Stimulated activated CD8-positive, alpha-beta memory T cell treated with anti-CD3 and anti-CD28 coated beads, Interleukin-4, amount 100 ng/mL, for 24 hours (primary cell): ENCODE data around the gene SOS2.
"Not testable (repeated sequence)": the region's sequence is repeated elsewhere in the genome, so short reads cannot be mapped to it uniquely, and the experiment has no call there.

Experiments used
- DNase-seq: peaks from one replicate; pipeline ENCODE4 v3.0.0-alpha.2; 2020; ENCODE audit warnings: low read depth

Gene SOS2

DNA sequence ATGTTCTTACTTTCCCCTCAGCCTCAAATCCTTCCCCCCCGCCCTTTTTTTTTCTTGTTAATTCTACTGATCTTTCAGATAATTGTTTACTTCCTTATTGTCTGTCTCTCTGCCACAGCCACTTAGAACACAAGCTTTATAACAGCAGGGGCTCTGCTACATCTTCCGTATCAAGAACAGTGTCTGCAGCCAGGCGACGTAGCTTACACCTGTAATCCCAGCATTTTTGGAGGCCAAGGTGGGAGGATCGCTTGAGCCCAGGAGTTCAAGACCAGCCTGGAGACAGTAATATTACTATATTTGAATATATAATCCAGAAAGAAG is 5.4 kb downstream of the SOS2 start:
- no peak for DNase-seq

DNA sequence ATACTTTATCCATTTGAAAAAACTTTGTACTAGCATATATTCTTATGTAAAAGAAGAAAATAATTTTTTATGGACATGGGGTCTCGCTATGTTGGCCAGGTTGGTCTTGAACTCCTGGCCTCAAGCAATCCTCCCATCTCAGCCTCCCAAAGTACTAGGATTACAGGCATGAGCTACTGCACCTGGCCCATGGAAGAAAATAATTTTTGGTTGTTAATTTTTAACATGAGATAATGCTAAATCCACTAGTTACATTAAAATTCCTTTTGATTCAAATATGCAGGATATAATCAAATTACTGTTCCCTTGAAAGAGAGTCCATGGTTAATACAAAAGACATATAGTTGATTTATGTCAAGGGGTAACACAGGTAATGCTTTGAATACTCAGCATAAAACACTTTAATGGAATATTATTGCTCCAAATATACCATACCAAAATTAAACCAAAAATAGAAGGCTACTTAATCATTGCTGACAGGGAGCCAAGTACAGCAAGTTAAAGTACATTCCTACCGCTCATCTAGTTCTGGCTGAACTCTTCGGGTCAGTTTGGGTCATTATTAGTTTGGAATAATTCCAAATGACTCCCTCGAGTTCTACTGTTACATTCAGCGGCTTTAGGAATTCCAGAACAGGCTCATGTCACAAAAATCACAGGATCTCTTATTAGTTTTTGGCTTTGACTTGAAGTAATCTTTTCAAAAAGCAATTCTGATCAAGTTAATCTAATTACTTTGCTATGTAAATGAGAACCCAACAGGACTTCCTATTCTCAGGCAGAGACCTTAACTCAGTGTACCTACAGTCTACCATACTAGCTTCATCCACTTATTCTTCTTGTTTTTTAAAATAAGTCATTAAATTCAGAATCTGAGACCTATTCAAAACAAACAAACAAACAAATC is 6.1 kb downstream of the SOS2 start:
- no peak for DNase-seq

GRCh38 chr14:50222055-50222613 is 9.2 kb downstream of the SOS2 start:
- no peak for DNase-seq

- no peak for DNase-seq
These were observed 12.9 kb downstream of the SOS2 start for GRCh38 chr14:50218501-50218900.

DNA sequence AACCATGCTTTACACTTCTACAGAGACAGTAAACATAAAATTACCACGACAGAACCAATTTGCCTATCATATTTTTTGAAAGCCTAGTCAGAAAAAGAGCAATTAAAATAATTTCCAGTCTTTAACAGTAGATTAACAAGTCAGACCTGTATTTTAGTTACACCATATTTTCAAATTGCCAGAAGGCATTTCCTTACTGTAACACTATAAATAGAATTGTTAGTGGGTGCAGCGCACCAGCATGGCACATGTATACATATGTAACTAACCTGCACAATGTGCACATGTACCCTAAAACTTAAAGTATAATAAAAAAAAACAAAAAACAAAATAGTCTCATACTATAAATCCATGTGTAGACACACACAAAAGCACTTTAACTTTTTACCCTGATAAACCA is 16.0 kb downstream of the SOS2 start:
- no peak for DNase-seq

DNA sequence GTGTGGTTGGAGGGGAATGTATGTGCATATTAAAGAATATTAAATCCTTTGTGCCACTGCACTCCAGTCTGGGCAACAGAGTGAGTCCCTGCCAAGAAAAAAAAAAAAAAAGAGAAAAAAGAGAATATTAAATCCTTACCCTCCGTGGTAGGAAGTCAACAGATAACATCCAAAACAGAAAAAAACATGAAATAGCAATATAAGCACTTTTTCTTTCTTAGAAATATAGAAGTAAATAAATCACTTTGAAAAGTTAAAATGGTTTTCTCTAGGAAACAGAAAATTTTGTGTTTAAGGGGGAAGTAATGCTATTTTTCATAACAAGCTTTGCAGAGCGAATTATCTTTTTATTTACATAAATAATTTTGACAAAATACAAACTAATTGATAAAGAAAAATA is 17.6 kb downstream of the SOS2 start:
- no peak for DNase-seq

- DNase-seq = no peak
These were observed 18.7 kb downstream of the SOS2 start for GRCh38 chr14:50212726-50213125.

DNA sequence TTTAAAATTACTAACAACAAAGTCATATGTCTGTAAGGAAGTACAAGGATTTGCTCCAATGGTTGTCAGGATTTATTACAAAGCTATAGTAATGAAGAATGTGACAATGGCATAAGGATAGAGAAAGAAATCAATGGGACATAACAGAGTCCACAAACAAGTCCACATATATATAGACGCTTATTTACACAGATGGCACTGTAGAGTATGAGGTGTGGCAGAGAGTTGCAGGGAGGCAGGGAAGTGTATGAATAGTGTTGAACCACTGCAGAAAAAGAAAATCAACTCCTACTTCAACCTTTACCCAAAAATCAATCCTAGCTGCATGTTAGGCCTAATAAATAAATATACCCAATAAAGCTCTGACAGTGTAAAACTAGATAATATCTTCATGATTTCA is 21.3 kb downstream of the SOS2 start:
- no peak for DNase-seq

GRCh38 chr14:50198499-50198898 is 32.9 kb downstream of the SOS2 start:
- no peak for DNase-seq

DNA sequence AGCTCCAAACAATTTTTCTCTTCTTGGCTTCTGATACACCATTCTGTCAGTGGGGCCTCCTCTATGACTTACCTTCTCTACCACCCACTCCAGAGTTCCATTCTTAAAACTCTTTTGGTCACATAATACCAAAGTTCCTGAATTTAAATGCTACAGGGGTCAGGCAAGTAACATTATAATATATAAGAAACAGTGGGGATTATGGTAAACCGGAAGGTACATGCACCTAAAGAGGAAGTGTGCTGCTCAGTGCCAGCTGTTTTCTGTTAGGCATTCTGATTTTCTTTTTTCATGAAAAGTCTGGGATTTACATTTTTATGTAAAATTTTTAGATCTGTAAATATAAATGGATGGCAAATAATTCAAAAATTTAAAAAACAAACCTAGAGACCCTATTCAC is 39.9 kb downstream of the SOS2 start:
- DNase-seq = no peak

GRCh38 chr14:50186107-50186506 is 45.3 kb downstream of the SOS2 start:
- DNase-seq = no peak

- DNase-seq = no peak
These were observed 57.5 kb downstream of the SOS2 start for GRCh38 chr14:50173891-50174290.

GRCh38 chr14:50171895-50172294 is 59.5 kb downstream of the SOS2 start:
- DNase-seq = no peak

DNA sequence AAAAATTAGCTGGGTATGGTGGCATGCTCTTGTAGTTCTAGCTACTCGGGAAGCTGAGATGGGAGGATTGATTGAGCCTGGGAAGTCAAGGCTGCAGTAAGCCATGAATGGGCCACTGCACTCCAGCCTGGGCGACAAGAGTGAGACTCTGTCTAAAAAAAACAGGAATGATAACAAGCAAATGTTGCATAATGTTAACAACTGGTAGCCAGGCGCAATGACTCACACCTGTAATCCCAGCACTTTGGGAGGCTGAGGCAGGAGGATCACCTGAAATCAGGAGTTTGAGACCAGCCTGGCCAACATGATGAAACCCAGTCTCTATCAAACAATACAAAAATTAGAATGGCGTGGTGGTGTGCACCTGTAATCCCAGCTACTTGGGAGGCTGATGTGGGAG is 64.0 kb downstream of the SOS2 start:
- not testable (repeated sequence) for DNase-seq

GRCh38 chr14:50156111-50156510 is 75.3 kb downstream of the SOS2 start:
- DNase-seq = no peak

DNA sequence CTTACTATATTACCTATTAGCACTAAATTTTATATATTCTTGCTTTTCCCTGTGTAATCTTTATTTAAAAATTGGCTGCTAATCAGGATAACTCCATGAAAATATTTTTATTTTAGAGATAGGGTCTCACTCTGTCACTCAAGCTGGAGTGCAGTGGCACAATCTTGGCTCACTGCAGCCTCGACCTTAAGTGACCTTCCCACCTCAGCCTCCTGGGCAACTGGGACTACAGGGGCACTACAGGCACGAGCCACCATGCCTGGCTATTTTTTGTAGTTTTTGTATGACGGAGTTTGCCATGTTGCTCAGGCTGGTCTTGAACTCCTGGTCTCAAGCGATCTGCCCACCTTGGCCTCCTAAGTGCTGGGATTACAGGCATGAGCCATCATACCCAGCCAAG is 82.6 kb downstream of the SOS2 start:
- no peak for DNase-seq

DNA sequence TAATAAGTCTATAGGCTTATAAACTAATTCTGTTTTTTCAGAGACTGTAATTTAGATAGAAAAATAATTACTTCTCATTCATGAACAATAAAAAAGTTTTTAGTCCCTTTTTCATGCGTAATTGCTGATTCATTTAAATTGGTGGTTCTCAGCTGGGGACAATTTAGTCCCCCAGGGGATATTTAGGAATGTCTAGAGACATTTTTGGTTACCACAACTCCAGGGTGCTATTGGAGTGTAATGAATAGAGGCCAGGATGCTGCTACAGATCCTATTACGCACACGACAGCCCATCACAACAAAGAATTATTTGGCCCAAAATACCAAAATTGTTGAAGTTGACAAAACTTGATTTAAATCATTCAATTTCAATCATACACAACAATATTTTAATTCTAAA is 92.2 kb downstream of the SOS2 start:
- no peak for DNase-seq

DNA sequence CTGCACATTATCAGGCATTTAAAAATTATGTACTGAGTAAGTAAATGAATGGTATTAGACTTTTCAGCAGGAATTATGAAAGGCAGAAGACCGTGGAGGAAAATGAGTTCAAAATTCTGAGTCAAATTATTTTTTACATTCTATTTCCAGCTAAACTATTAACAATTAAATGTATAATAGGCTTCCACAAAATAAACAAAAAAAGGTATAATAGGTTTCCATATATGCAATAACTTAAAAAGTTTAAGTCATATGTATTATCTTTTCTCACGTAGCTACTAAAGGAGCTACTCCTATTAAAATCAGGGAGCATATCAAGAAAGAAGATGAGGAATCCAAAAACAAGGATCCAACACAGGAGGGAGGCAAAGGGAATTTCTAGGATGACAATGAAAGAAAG is 103.6 kb downstream of the SOS2 start:
- DNase-seq = no peak

DNA sequence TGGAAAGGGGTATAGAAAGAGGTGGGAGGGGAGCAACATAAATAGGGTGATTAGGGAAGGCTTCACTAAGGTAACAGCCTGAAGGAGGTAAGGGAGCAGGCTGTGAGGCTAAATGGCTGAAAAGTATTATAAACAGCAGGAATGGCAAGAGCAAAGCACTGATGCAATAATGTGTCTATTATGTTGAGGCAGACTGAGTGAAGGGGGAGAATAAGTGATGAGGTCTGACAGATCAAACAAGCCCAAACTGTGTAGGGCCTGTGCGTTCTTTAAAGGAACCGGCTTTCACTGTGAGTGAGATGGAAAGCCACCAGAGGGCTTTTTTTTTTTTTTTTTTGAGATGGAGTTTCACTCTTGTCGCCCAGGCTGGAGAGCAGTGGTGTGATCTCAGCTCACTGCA is 108.3 kb downstream of the SOS2 start:
- no peak for DNase-seq

DNA sequence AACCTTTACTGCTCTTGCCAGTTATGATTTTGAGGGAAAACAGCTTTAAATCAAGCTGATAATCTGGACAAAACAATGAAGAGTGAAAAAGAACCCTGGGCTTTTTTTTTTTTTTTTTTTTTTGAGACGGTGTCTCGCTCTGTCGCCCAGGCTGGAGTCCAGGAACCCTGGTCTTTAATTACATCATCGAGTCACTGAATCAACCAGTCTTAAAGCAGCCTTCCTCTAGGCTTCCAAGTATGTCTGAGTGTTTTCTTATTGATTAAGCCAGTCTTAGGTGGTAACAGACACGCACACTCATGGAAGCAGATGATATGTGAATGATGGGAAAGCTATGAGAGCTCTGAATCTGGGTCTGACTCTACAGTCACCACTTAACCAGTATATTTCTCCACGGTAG is 109.1 kb downstream of the SOS2 start:
- DNase-seq = no peak

DNA sequence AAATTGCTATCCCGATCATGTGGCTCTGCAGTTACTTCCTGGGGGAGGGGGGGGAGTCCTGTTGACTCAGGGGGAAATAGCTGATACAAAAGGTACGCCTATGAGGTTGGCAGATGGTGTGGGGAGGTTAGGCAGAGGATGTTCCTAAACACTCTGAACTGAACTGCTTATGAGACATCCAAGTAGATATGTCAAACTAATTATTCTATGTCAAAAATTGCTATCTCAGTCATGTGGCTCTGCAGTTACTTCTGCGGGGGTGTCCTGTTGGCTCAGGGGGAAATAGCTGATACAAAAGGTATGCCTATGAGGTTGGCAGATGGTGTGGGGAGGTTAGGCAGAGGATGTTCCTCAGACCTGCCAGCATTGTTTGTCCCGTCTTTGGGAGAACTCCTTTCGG is 109.9 kb downstream of the SOS2 start:
- no peak for DNase-seq

DNA sequence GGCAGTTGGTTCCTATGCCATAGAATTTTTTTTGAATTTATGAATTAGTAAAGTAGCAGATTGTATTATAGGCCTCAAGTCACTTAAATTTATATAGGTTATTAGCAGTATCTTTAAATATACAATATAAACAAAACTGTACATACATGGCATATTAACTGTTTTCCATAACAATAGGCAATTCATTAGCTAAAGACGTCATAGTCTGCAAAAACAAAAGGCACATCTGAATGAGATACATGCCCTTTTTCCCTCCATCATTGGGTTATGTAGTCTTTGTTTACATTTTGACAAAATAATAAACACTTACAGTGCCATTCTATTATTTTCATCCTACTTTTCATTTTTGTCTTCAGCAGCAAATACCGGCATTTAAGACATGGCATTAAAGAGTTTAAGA is 113.9 kb downstream of the SOS2 start:
- no peak for DNase-seq

- no peak for DNase-seq
These were observed 114.4 kb downstream of the SOS2 start for GRCh38 chr14:50116966-50117365.
